Inferior parietal cortex (tissue), 1 donor: ENCODE data around the gene TEAD4.

Experiments used
- DNase-seq: peaks from one replicate; pipeline ENCODE4 v3.0.0-alpha.2; 2016; ENCODE audit errors: extremely low spot score

Gene TEAD4

DNA sequence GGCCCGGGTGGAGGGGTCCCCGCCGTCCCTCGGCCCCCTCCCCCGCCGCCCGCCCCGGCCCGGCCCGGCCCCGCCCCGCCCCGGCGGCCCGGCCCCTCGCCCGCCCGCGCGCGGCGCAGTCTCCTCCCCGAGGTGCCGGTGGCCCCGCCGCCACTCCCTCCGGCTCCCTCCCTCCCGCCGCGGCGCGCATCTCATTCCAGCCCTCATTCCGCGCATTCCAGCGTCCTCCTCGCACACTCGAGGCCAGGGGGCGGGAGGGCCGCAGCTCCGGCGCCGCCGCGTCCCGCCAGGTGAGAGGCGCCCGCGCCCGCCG is at the start of gene TEAD4:
Gene TEAD4 (plus strand): TSS at position 206 of the 313 bp plus-strand sequence.
- DNase-seq, result no peak

GRCh38 chr12:2912216-2912575 is 47.0 kb upstream of the TEAD4 start:
- no peak for DNase-seq

DNA sequence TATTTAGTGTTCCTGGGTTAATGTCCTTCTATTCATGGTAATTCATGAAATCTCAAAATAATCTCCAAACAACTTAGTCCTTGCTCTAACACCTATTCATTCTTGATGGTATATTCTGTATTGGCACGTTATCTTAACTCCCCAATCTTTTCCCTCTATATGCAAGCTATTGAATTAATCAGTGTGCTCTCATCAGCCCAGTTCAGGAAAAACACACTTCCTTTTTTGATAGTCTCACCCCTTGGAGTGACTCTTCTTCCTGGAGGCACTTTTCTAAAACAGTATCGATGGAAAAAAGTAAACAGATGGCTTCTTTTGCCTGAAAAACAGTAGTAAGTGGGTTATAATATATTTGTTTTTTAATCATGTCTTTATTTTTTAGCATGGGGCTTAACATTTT is 39.9 kb upstream of the TEAD4 start:
- no peak for DNase-seq

DNA sequence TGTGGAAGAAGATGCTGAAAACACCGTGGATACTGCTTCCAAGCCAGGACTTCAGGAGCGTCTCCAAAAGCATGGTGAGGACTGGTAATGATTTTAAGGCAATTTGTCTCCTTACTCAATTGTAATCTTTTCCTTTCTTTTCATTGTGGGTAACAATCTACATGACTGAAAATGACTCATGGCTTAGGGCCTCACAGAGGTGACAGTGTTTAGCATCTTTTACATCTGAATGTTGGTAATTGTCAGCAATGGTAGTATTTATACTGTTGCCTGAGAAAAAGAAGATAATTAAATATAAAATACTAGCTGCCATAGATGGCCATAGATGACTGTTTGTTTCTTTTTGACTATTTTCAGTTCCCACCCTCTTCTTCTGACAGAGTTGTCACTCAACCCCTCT is 36.9 kb upstream of the TEAD4 start:
- no peak for DNase-seq

DNA sequence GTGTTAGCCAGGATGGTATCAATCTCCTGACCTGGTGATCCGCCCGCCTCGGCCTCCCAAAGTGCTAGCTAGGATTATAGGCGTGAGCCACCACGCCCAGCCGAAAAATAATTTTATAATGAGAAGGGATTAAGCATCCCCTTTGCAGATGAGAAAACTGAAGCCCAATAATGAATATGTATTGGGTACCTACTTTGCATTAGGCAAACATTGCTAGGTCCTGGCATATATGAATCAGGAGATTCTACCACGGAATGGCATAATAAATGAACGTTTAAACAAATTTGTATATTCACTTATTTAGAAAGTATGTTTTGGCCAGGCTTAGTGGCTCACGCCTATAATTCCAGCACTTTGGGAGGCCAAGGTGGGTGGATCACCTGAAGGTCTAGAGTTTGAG is 36.1 kb upstream of the TEAD4 start:
- no peak for DNase-seq

DNA sequence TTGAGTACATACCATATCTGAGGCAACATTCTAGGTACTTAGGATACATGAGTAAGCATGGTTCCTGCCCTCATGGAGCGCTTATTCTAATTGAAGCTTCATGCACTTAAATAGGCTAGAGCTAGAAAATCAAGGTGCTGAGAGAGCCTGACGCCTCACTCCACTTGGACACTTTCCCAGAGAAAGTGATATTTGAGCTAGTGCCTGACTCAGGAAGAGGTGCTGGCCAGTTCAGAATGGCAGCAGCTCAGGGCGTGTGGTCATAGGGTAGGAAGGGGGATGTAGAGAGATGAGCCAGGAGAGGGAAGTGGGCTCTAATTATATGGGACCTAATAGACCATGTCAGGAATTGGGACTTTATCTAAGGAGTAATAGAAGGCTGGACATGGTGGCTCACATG is 35.2 kb upstream of the TEAD4 start:
- no peak for DNase-seq

DNA sequence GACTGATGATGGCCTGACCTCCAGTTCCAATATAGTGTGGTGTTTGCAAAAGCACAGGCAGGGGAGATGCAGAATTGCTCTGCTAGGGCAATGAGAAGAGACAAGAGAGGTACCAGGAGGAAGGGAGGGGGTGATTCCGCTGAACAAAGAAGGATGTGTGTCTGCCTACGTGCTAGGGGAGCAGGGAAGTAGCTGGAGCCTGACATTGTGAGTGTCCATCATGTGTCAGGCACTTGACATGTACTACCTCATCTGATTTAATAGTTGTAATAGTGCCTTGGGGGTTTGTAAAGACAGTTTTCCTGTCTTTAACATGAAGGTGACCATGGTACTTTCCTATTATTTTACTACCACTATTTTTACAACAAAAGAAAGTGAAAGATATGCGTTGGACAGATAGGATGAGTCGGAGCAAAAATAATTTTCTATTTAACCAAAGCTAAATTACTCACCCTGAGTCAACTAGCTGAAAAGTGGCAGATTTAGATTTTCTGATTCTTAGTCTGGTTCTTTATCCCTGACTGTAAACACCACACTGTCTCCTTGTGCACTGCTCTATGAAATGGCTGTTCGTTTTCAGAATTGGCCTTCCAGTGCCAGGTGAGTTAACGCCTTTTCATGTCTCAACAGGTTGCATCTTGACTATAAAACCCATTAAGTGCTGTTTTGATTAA is 33.7 kb upstream of the TEAD4 start:
- no peak for DNase-seq

DNA sequence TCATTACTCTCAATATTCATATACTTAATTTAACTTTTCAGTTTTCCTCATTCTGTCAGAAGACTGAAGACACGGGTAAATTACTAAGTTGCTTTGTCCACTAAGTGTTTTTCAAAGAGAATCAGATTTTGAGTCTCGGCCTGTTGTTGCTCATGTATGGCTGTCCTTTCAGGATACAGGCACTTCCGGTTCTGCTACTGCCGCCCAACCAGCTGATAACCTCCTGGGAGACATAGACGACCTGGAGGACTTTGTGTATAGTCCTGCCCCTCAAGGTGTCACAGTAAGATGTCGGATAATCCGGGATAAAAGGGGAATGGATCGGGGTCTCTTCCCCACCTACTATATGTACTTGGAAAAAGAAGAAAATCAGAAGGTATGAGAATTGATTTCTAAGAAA is 28.3 kb upstream of the TEAD4 start:
- no peak for DNase-seq

- DNase-seq, result no peak
Measured at GRCh38 chr12:2933586-2933985, 25.6 kb upstream of the TEAD4 start.

GRCh38 chr12:2934371-2934770 is 24.8 kb upstream of the TEAD4 start:
- no peak for DNase-seq

DNA sequence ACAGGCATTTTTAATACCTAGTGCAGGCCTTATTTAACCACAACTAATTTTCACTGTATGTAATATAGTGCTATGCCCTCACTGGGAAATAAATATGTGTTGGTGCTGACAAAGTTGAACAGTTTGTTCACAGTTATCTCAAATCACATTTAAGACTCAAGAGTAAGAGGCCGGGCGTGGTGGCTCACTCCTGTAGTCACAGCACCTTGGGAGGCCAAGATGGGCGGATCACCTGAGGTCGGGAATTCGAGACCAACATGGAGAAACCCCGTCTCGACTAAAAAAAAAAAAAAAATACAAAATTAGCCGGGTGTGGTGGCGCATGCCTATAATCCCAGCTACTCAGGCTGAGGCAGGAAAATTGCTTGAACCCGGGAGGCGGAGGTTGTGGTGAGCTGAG is 22.9 kb upstream of the TEAD4 start:
- DNase-seq, result no peak

GRCh38 chr12:2937500-2937899 is 21.7 kb upstream of the TEAD4 start:
- no peak for DNase-seq

DNA sequence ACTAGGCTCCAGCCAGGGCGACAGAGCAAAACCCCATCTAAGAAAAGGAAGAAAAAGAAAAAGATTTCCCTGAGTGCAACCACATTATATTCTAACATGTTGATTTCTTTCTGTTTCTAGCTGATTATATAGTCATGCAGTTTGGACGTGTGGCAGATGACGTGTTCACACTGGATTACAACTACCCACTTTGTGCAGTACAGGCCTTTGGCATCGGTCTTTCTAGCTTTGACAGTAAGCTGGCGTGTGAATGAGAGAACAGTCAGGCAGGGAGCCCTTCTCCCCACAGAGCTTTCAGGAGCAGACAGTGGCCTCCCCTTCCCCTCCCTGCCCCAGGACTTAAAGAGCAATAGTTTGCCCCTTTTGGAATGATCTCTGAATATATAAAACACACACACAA is 20.0 kb upstream of the TEAD4 start:
- no peak for DNase-seq

GRCh38 chr12:2940564-2940963 is 18.6 kb upstream of the TEAD4 start:
- no peak for DNase-seq

- DNase-seq, result no peak
Measured at GRCh38 chr12:2941524-2941923, 17.7 kb upstream of the TEAD4 start.

- peak; percentile 60 for DNase-seq
Measured at GRCh38 chr12:2944401-2945047, 14.7 kb upstream of the TEAD4 start.

DNA sequence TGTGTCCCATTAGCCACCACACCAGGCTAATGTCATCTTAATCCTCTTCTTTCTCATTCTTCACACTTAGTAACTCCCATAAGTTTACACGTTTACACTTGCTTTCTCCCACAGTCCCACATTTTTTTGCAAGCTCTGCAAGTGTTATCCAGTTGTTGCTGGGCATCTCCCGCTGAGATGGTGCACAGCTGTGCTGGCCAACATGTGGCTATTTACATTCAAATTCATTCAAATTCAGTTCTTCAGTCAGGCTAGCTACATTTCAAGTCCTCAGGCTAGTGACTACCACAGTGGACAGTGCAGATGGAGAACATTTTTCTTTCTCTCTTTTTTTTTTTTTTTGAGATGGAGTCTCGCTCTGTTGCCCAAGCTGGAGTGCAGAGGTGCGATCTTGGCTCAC is 9.8 kb upstream of the TEAD4 start:
- DNase-seq, result no peak

- no peak for DNase-seq
Measured at GRCh38 chr12:2955888-2956287, 3.3 kb upstream of the TEAD4 start.

DNA sequence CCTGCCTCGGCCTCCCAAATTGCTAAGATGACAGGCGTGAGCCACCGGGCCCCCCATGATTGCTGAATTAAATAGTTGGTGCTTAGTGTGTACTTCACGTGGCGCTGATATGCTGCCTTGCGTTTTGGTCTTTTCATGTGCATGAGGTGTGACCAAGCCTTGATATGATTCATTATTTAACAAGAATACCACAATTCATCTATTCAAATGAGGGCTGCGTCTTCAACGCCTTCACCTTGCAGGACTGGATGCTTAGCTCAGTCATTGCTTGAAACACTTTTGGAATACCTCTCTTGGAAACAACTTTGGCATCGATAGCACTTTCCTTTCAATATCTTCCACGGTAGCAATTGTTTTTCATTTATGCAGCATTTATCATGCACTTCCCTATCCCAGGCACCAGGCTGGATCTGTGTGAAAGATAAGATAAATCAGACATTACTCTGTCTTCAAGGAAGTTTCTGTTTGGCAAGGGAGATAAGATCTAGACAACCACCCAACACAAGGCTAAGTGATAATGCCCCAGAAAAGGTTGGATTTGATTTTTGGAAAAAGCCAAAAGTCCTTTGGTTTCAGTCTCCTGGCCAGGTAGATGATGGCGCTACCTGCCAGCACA is 1.3 kb upstream of the TEAD4 start:
- no peak for DNase-seq

DNA sequence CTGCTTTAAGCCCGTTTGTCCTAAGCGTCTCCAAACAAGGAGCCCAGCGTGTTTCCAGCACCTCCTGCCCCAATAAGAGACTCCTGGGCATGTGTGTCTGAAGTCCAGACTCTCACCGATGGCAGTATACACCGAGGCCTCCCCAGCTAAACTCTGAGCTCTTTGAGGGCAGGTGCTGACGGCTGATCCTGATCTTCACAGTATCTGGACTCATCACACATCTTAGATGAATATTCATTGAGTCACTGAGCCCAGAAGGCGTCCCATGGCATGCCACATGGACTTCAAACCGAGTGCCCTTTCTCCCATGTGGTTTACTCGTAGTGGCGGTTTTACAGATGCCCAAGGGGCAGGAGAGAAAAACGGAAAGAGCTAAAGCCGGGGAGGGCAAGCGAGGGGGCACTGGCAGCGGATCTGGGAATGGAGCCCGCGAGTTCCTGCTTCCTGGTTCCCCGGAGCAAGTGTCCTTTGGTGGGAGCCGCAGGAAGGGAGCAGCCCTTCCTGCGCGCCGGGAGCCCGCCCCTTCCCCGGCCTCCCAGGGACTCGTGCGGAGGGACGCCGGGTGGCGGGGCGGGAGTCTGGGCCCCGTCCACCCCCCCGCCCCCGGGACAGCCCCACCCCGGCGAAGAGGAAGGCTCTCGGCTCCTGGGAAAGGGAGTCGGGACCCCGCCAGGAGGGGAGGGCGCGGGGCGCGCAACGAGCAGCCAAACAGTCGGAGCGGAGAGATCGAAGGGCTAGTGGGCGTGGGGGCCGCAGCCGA is 585 bp upstream of the TEAD4 start:
- DNase-seq, result no peak

- no peak for DNase-seq
Measured at GRCh38 chr12:2959505-2960389, 550 bp downstream of the TEAD4 start.

GRCh38 chr12:2960390-2960956 is 1.3 kb downstream of the TEAD4 start:
- no peak for DNase-seq
